Kidney epithelial cell (primary cell): ENCODE data around the gene SPON1. TPM values are rescaled to one million over a fixed set of nuclear protein-coding genes. Genes with fewer than 3 reads are reported as not detected.

Experiments
- DNase-seq: peaks from one replicate; pipeline ENCODE4 v3.0.0-alpha.2; 2010; ENCODE audit warnings: low read depth
- H3K27me3 ChIP-seq: 2 replicates; pipeline ENCODE4 v1.6.0; 2011; ENCODE audit warnings: low read length; ENCODE audit not compliant: control insufficient read depth, insufficient read depth
- H3K36me3 ChIP-seq: 2 replicates; pipeline ENCODE4 v1.5.1; 2011; ENCODE audit warnings: low read length; ENCODE audit not compliant: control insufficient read depth, insufficient read depth
- H3K4me3 ChIP-seq: 2 replicates; pipeline ENCODE4 v1.5.1; 2011; ENCODE audit warnings: low read depth, mild to moderate bottlenecking, control low read depth, low read length
- CTCF ChIP-seq: IDR thresholded peaks from 2 replicates; pipeline ENCODE4 v1.5.1; 2011; ENCODE audit warnings: mild to moderate bottlenecking, moderate library complexity, low read length, control low read depth, inconsistent platforms; ENCODE audit not compliant: insufficient read depth, poor library complexity, severe bottlenecking
- total RNA-seq: library from RNA; depleted of rRNA; stranded (reverse); fragments of >200 nt; gene quantifications from 2 replicates; pipeline ENCODE4 v1.2.3, GENCODE V29; 2015

SPON1 gene
- total RNA-seq, 1 donor from 2014 or later = 3.7 TPM

DNA sequence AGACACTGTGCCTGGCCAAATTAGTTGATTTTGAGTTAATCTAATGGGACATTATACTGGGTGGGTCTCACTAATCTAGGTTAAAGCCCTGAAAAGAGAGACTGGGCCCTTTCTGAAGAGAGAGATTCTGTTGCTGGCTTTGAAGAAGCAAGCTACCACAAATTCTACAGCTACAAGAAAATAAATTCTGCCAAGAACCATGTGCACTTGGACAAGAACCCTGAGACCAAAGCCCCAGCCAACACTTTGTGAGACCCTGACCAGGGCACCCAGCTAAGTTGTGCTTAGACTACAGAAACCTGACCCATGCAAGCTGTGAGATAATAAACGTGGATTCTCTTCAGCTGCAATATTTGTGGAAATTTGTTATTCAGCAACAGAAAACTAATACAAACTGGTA lies 20.1 kb upstream of the SPON1 start:
- no peak for DNase-seq
- no peak for TF ChIP-seq CTCF

GRCh38 chr11:13942971-13943381 lies 19.5 kb upstream of the SPON1 start:
- Histone ChIP-seq H3K27me3 (no peaks in the 10 kb centered on the region), H3K36me3 (no peaks in the 10 kb centered on the region), H3K4me3 (no peak overlapping the region)
- no peak for DNase-seq
- TF ChIP-seq CTCF = no peak

More for the DNA sequence above, 20.1 kb upstream of the SPON1 start:
- H3K36me3 ChIP-seq = no peaks in the 10 kb centered on the region
- H3K4me3 ChIP-seq = no peak overlapping the region
- H3K27me3 ChIP-seq = no peaks in the 10 kb centered on the region

- H3K4me3 ChIP-seq = no peak overlapping the region
- no peaks in the 10 kb centered on the region for H3K27me3 ChIP-seq
- TF ChIP-seq CTCF = no peak
- no peaks in the 10 kb centered on the region for H3K36me3 ChIP-seq
- DNase-seq = no peak
Measured at GRCh38 chr11:13944016-13944415, 18.5 kb upstream of the SPON1 start.

- H3K4me3 ChIP-seq = no peak overlapping the region
- no peaks in the 10 kb centered on the region for H3K36me3 ChIP-seq
- no peaks in the 10 kb centered on the region for H3K27me3 ChIP-seq
- DNase-seq = no peak
- no peak for TF ChIP-seq CTCF
Measured at GRCh38 chr11:13944911-13945425, 17.6 kb upstream of the SPON1 start.

- Histone ChIP-seq H3K4me3 (no peak overlapping the region), H3K27me3 (no peaks in the 10 kb centered on the region), H3K36me3 (no peaks in the 10 kb centered on the region)
- no peak for DNase-seq
- no peak for TF ChIP-seq CTCF
Measured at GRCh38 chr11:13947379-13947778, 15.1 kb upstream of the SPON1 start.

- TF ChIP-seq CTCF = no peak
- no peaks in the 10 kb centered on the region for H3K36me3 ChIP-seq
- no peak for DNase-seq
- H3K27me3 ChIP-seq = no peaks in the 10 kb centered on the region
- H3K4me3 ChIP-seq = no peak overlapping the region
Measured at GRCh38 chr11:13949876-13950275, 12.6 kb upstream of the SPON1 start.
